Adrenal gland (tissue), 12 donors: ENCODE results near the gene LHX4. TPM values are rescaled to one million over a fixed set of nuclear protein-coding genes. Genes with fewer than 3 reads are reported as not detected.

Source experiments
- DNase-seq, 7 donors: peaks; one replicate each; pipeline ENCODE4 v3.0.0-alpha.2; 2019 to 2020
- H3K27ac ChIP-seq, 5 donors: fragments of 200-600 bp; sonication (generic) in 4 of 5; 1 replicate in 3 of 5; 2 replicates in 2 of 5; pipeline versions ENCODE4 v1.5.1 to v1.8.0; 2016 to 2020; ENCODE audit warnings: mild to moderate bottlenecking in 1 of 5
- H3K27me3 ChIP-seq: fragments of 200-600 bp; 2 replicates; pipeline ENCODE4 v1.8.0; 2021
- H3K36me3 ChIP-seq, 2 donors: fragments of 200-600 bp; replicated peaks in 1 of 2; 1 replicate in 1 of 2; 2 replicates in 1 of 2; pipeline versions ENCODE4 v1.5.1 to v1.8.0; 2018 to 2022
- H3K4me1 ChIP-seq, 2 donors: fragments of 200-600 bp; replicated peaks in 1 of 2; 1 replicate in 1 of 2; 2 replicates in 1 of 2; pipeline versions ENCODE4 v1.5.1 to v1.8.0; 2018 to 2021
- H3K4me3 ChIP-seq, 4 donors: fragments of 200-600 bp; sonication (generic) in 3 of 4; one replicate each; pipeline ENCODE4 v1.5.1; 2016 to 2018
- H3K9me3 ChIP-seq, 3 donors: fragments of 200-600 bp; sonication (generic) in 1 of 3; replicated peaks in 1 of 3; 1 replicate in 2 of 3; 2 replicates in 1 of 3; pipeline versions ENCODE4 v1.5.1 to v1.8.0; 2016 to 2021
- CTCF ChIP-seq, 6 experiments: fragments of 450-650 bp in 4 of 6; fragments of 200-600 bp in 2 of 6; sonication (generic) in 1 of 6; IDR thresholded peaks; 1 replicate in 5 of 6; 2 replicates in 1 of 6; pipeline versions ENCODE4 v1.5.1 to v1.8.0; 2016 to 2021; ENCODE audit warnings: antibody characterized with exemption in 6 of 6, mild to moderate bottlenecking in 2 of 6, moderate library complexity in 1 of 6
- POLR2A ChIP-seq, 2 donors: fragments of 450-650 bp; IDR thresholded peaks; one replicate each; pipeline ENCODE4 v1.6.1; 2017; ENCODE audit warnings: antibody characterized with exemption in 2 of 2, mild to moderate bottlenecking in 2 of 2, moderate library complexity in 1 of 2
- WGBS, 4 donors: extraction: QIAGEN DNeasy Blood & Tissue Kit in 2 of 4; methylation state at CpG; one replicate each; pipeline versions ENCODE4 v1.1.5 to v1.1.7; 2013 to 2017; 5-methylcytosine and 5-hydroxymethylcytosine counted together
- intact Hi-C, 2 donors: fragments of 100-400 bp; cut with DNase I; formaldehyde crosslinking; loops; one replicate each; pipeline versions ENCODE4 v1.14.1 to v1.15.0; 2022 to 2023
- polyA plus RNA-seq, 3 donors: library from polyadenylated mRNA; stranded (reverse); fragments of 200-250 nt in 2 of 3; fragments of 350-450 nt in 1 of 3; fragmentation: Illumina TruSeq in 1 of 3; extraction: RNeasy Lipid Tissue Mini Kit (QIAGEN cat#74804) in 1 of 3; gene quantifications; one replicate each; pipeline ENCODE4 v1.2.3, GENCODE V29; 2013 to 2014
- total RNA-seq, 9 donors: library from RNA; depleted of rRNA in 4 of 9; stranded (reverse); fragments of >200 nt in 4 of 9; fragments of 120-200 nt in 1 of 9; fragmentation: NEBNext Ultra II Directional in 1 of 9; extraction: Animal tissue kit (Norgen Biotek cat#: 25700) in 1 of 9; gene quantifications; one replicate each; pipeline versions ENCODE4 v1.1.0 to v1.2.4, GENCODE V29; 2013 to 2023
- donor health status: healthy with polysubstance abuse.
- donor health status: Bipolar disorder and iron deficiency.
- donor health status: DM: yes; HTN: yes; CAD: no.
- donor health status: DM: no; HTN: no; CAD: no.
- donor health status: DM: no; HTN: no; CAD: no.
- donor health status: DM: yes; HTN: yes; CAD: no.

Gene LHX4
- total and polyA plus RNA-seq, 12 donors: not detected

DNA sequence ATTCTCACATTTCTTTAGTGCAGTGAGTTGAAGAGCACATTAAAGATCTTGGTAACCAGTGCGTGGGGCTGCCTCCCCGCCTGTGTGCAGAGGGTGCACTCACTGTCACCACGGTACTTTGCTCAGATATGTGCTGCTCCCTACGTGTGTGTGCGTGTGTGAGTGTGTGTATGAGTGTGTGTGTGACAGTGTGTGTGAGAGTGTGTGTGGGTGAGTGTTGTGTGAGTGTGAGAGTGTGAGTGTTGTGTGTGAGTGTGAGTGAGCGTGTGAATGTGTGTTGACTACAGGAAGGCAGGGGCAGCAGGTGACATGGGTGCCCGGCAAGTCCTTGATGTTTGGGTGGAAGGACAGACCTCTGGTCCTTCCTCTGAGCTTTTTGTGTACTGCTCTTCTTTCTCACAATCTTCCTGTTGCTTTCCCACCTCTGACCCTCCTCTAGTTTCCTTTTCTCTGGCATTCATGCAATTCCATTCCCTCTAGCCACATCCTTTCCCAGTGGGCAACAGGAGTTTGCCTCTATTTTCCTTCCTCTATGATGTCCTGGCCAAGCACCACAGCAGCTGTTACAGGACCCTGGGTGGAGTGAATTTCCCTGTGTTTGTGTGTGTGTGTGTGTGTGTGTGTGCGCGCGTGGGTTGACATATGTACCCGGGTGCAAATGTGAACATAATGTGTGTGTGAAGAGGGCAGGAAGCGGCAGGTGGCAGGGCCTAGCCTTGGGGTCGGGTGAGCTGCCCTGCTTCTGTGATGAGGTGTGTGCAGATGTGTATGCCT is 19.8 kb downstream of the LHX4 start:
- H3K36me3 ChIP-seq: no peaks in the 10 kb centered on the region
- DNase-seq: no peak
- no peak overlapping the region for H3K4me3 ChIP-seq
- 68 to 86% (median 83%) methylated on average over 12 to 13 of the region's 13 CpGs for WGBS, 4 donors
- peaks cover 6% of the 10 kb centered on the region for H3K27me3 ChIP-seq
- H3K4me1 ChIP-seq: no peaks in the 10 kb centered on the region
- no peaks in the 10 kb centered on the region for H3K9me3 ChIP-seq
- H3K27ac ChIP-seq: no peak overlapping the region
- TF ChIP-seq POLR2A (IDR thresholded peaks at IDR 0.05): no peak
- no peak for TF ChIP-seq CTCF (IDR thresholded peaks at IDR 0.05)
- intact Hi-C loops: loop anchor here (5.0 to 10.0 kb wide), 3 partner anchors 162 to 225 kb away; no protein-coding TSS in a partner anchor

DNA sequence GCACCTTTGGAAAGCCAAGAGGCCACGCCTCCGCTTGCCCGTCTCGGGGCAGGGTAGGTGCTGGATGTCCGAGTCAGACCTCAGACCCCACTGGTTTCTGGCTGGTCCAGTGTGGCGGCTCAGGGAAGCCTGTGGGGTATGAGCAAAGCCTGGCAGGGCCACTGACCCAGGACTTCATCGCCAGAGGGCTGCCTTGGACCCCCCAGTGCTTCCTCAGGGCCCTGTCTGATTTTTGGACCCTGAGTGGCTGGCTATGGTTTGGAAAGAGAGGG is 20.4 kb downstream of the LHX4 start:
- Histone ChIP-seq H3K4me3 (no peak overlapping the region), H3K27ac (no peak overlapping the region), H3K27me3 (peaks cover under 1% of the 10 kb centered on the region), H3K9me3 (no peaks in the 10 kb centered on the region), H3K4me1 (no peaks in the 10 kb centered on the region), H3K36me3 (no peaks in the 10 kb centered on the region)
- intact Hi-C loops: loop anchor here (5.0 to 10.0 kb wide), 3 partner anchors 162 to 224 kb away; no protein-coding TSS in a partner anchor
- TF ChIP-seq POLR2A (IDR thresholded peaks at IDR 0.05) (no peak), CTCF (IDR thresholded peaks at IDR 0.05) (no peak)
- no peak for DNase-seq
- WGBS, 4 donors: 38 to 93% (median 86%) methylated on average over 2 to 7 of the region's 7 CpGs

GRCh38 chr1:180250883-180251509 is 20.9 kb downstream of the LHX4 start:
- DNase-seq: no peak
- H3K27me3 ChIP-seq: no peaks in the 10 kb centered on the region
- no peaks in the 10 kb centered on the region for H3K4me1 ChIP-seq
- 80 to 92% (median 84%) methylated on average over 15 to 16 of the region's 16 CpGs for WGBS, 4 donors
- H3K9me3 ChIP-seq: no peaks in the 10 kb centered on the region
- intact Hi-C loops: loop anchor here (5.0 to 10.0 kb wide), 3 partner anchors 161 to 224 kb away; no protein-coding TSS in a partner anchor
- no peaks in the 10 kb centered on the region for H3K36me3 ChIP-seq
- H3K27ac ChIP-seq: no peak overlapping the region
- TF ChIP-seq CTCF (IDR thresholded peaks at IDR 0.05) (no peak), POLR2A (IDR thresholded peaks at IDR 0.05) (no peak)
- no peak overlapping the region for H3K4me3 ChIP-seq

GRCh38 chr1:180251526-180252305 is 21.7 kb downstream of the LHX4 start:
- Histone ChIP-seq H3K27me3 (no peaks in the 10 kb centered on the region), H3K27ac (no peak overlapping the region)

More at GRCh38 chr1:180251526-180252305, 21.7 kb downstream of the LHX4 start:
- H3K4me1 ChIP-seq: no peaks in the 10 kb centered on the region
- DNase-seq: no peak
- no peaks in the 10 kb centered on the region for H3K9me3 ChIP-seq
- no peaks in the 10 kb centered on the region for H3K36me3 ChIP-seq
- H3K4me3 ChIP-seq: no peak overlapping the region
- no peak for TF ChIP-seq POLR2A (IDR thresholded peaks at IDR 0.05)
- TF ChIP-seq CTCF (IDR thresholded peaks at IDR 0.05): no peak
- 72 to 91% (median 86%) methylated on average over 4 to 9 of the region's 9 CpGs for WGBS, 4 donors
- intact Hi-C loops: loop anchor here (2.0 to 10.0 kb wide), 4 partner anchors 161 to 227 kb away; no protein-coding TSS in a partner anchor
